Neural crest cell (in vitro differentiated cells): ENCODE measurements around the gene NTSR2. TPM values are rescaled to one million over a fixed set of nuclear protein-coding genes. Genes with fewer than 3 reads are reported as not detected.
A peak's percentile ranks its signal among the peaks of the same experiment; 100 is the strongest.

Experiments
- DNase-seq: peaks from one replicate; pipeline ENCODE4 v3.0.0; 2021; ENCODE audit warnings: low read depth, mixed read lengths, low spot score
- H3K27ac Mint-ChIP-seq: one replicate; pipeline ENCODE4 v1.8.0; 2021; ENCODE audit warnings: mild to moderate bottlenecking, mixed read lengths; ENCODE audit not compliant: unreplicated experiment
- H3K27me3 Mint-ChIP-seq: 2 replicates; pipeline ENCODE4 v1.8.0; 2021; ENCODE audit warnings: low read depth, mild to moderate bottlenecking, mixed read lengths
- H3K36me3 Mint-ChIP-seq: 2 replicates; pipeline ENCODE4 v1.8.0; 2021; ENCODE audit warnings: low read depth, mild to moderate bottlenecking, mixed read lengths
- H3K4me1 Mint-ChIP-seq: 2 replicates; pipeline ENCODE4 v1.8.0; 2021; ENCODE audit warnings: mixed read lengths
- H3K4me3 Mint-ChIP-seq: one replicate; pipeline ENCODE4 v1.8.0; 2021; ENCODE audit warnings: mild to moderate bottlenecking, mixed read lengths
- H3K9me3 Mint-ChIP-seq: 2 replicates; pipeline ENCODE4 v1.8.0; 2021; ENCODE audit warnings: mixed read lengths
- total RNA-seq: library from RNA; stranded (reverse); gene quantifications from 2 replicates; pipeline ENCODE4 v1.2.1, GENCODE V29; 2021
- TF ChIP-seq, protein P1 (sequence below): fragments of 200-600 bp; sonication (generic); conservative IDR thresholded peaks from 2 replicates; pipeline ENCODE4 v1.5.0; 2021; ENCODE audit warnings: antibody characterized with exemption, mild to moderate bottlenecking

NTSR2 gene
- total RNA-seq, 1 donor from 2014 or later = not detected

DNA sequence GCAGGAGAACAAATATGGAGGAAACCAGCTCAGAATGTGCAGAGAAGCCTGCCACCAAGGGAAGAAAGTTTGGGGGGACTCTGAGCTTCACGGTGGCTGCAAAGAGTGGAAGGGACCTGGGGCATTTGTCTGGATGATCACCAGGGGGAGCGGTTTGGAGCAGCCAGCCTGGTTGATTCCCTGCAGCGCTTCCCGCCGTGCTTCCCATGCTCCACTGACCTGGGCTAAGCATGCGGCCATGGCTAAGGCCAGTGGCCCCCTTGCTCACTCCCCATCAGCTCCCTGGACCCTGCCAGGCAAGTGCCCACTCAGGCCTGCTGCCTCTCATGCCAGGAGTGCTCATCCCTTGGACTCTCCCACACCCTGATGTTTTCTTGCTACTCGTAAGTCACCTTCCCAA is 27.0 kb downstream of the NTSR2 start:
- TF ChIP-seq, protein P1, sequence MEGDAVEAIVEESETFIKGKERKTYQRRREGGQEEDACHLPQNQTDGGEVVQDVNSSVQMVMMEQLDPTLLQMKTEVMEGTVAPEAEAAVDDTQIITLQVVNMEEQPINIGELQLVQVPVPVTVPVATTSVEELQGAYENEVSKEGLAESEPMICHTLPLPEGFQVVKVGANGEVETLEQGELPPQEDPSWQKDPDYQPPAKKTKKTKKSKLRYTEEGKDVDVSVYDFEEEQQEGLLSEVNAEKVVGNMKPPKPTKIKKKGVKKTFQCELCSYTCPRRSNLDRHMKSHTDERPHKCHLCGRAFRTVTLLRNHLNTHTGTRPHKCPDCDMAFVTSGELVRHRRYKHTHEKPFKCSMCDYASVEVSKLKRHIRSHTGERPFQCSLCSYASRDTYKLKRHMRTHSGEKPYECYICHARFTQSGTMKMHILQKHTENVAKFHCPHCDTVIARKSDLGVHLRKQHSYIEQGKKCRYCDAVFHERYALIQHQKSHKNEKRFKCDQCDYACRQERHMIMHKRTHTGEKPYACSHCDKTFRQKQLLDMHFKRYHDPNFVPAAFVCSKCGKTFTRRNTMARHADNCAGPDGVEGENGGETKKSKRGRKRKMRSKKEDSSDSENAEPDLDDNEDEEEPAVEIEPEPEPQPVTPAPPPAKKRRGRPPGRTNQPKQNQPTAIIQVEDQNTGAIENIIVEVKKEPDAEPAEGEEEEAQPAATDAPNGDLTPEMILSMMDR = no peak
- Mint-ChIP-seq H3K4me3 (no peak overlapping the region), H3K4me1 (no peaks in the 10 kb centered on the region), H3K27me3 (no peaks in the 10 kb centered on the region), H3K27ac (no peak overlapping the region), H3K36me3 (peaks cover 34% of the 10 kb centered on the region), H3K9me3 (no peaks in the 10 kb centered on the region)
- DNase-seq = no peak

DNA sequence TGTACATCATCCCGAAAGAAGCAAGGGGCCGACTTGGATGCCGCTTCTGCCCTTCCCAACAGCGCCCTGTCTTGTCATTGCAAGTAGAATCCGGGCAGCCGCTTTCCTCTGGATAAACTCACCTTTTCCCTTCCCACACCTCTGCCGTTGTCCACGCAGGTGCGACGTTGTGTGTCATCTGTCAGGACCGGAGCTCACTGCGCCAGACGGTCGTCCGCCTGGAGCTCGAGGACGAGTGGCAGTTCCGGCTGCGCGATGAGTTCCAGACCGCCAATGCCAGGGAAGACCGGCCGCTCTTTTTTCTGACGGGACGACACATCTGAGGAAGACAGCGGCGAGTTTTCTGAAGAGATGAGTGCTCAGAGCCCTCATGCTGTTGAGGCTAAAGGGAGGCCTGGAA is 29.9 kb downstream of the NTSR2 start:
- TF ChIP-seq, protein P1 = no peak
- Mint-ChIP-seq H3K27me3 (no peaks in the 10 kb centered on the region), H3K4me1 (no peaks in the 10 kb centered on the region), H3K9me3 (no peaks in the 10 kb centered on the region), H3K36me3 (peaks cover 27% of the 10 kb centered on the region), H3K4me3 (no peak overlapping the region), H3K27ac (no peak overlapping the region)
- no peak for DNase-seq

DNA sequence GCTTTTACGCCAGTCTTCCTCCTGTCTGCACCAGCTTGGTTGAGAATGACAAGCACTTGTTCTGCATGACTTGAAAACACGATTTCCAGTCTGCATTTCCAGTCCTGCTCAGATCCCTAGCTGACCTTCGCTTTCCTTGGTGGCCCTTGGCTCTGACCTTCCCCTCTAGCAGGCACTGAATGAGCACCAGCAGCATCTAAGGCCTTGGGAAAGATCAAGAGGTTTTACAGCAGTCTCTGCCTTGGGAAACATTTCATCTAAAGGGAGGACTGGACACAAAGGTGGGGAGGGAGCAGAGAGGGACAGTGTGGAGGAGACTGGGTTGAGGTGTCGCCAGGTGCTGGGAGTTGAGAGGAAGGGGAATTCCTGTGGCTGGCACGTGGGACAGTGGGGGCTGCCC is 30.5 kb downstream of the NTSR2 start:
- Mint-ChIP-seq H3K36me3 (peaks cover 28% of the 10 kb centered on the region), H3K27me3 (no peaks in the 10 kb centered on the region), H3K4me1 (no peaks in the 10 kb centered on the region), H3K4me3 (no peak overlapping the region), H3K9me3 (no peaks in the 10 kb centered on the region), H3K27ac (no peak overlapping the region)
- TF ChIP-seq, protein P1 = no peak
- no peak for DNase-seq

DNA sequence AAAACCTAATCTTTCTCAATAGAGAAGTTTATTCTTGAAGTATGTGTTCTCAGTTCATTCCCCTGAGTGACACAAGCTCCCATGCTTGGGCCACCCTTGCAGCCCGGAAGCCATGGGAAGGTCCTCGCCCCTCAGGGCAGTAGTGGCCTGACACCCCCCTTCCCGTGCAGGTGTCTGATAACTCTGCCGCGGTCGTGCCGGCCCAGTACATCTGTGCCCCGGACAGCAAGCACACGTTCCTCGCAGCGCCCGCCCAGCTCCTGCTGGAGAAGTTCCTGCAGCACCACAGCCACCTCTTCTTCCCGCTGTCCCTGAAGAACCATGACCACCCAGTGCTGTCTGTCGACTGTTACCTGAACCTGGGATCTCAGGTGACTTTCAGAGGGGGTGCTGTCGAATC is 32.4 kb downstream of the NTSR2 start:
- DNase-seq = no peak
- H3K36me3 Mint-ChIP-seq = peaks cover 22% of the 10 kb centered on the region
- TF ChIP-seq, protein P1 = no peak
- no peaks in the 10 kb centered on the region for H3K4me1 Mint-ChIP-seq
- H3K27ac Mint-ChIP-seq = peak overlapping the region; percentile 12
- no peaks in the 10 kb centered on the region for H3K27me3 Mint-ChIP-seq
- no peaks in the 10 kb centered on the region for H3K9me3 Mint-ChIP-seq
- H3K4me3 Mint-ChIP-seq = no peak overlapping the region

DNA sequence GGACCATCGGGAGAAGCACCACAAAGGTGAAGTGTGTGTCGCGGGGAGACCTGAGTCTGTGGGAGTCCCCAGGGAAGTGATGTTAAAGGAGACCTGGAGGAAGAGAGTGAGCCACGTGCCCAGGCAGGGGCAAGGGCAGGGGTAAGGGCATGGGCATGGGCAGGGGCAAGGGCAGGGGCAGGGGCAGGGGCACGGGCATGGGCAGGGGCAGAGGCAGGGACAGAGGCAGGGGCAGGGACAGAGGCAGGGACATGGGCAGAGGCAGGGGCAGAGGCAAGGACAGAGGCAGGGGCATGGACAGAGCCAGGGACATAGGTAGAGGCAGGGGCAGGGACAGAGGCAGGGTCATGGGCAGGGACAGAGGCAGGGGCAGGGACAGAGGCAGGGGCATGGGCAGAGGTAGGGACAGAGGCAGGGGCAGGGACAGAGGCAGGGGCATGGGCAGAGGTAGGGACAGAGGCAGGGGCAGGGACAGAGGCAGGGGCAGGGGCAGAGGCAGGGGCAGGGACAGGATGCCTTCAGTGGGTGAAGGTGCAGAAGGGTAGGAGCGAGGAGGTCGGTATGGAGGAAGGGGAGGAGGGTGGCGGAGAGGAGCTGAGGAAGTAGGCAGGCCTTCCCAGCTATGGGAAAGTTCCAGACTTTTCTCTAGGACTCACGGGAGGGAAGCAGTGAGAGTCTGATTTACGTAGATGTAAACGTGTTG is 33.3 kb downstream of the NTSR2 start:
- TF ChIP-seq, protein P1 = no peak
- Mint-ChIP-seq H3K27ac (no peak overlapping the region), H3K4me3 (no peak overlapping the region), H3K9me3 (no peaks in the 10 kb centered on the region), H3K27me3 (no peaks in the 10 kb centered on the region), H3K4me1 (no peaks in the 10 kb centered on the region), H3K36me3 (peaks cover 25% of the 10 kb centered on the region)
- no peak for DNase-seq
